Heart left ventricle (tissue), 16 donors: ENCODE results near the gene ADH5. TPM values are rescaled to one million over a fixed set of nuclear protein-coding genes. Genes with fewer than 3 reads are reported as not detected.

Source experiments
- ATAC-seq, 4 donors: fragments of 200-7000 bp; cut with Tn5 transposase; one replicate each; pipeline ENCODE4 v1.9.1; 2020 to 2022; ENCODE audit warnings: moderate library complexity in 4 of 4, mild to moderate bottlenecking in 3 of 4, moderate number of reproducible peaks in 1 of 4
- DNase-seq, 5 donors: peaks; one replicate each; pipeline ENCODE4 v3.0.0-alpha.2; 2020
- H3K27ac ChIP-seq, 12 donors: fragments of 200-600 bp; sonication (generic) in 4 of 12; one replicate each; pipeline versions ENCODE4 v1.5.0 to v1.8.0; 2016 to 2022; ENCODE audit warnings: mild to moderate bottlenecking in 2 of 12
- H3K27me3 ChIP-seq, 9 donors: fragments of 200-600 bp; sonication (generic) in 2 of 9; one replicate each; pipeline versions ENCODE4 v1.5.1 to v1.8.0; 2016 to 2022; ENCODE audit warnings: mild to moderate bottlenecking in 3 of 9
- H3K36me3 ChIP-seq, 9 donors: fragments of 200-600 bp; sonication (generic) in 2 of 9; one replicate each; pipeline versions ENCODE4 v1.5.0 to v1.8.0; 2018 to 2022; ENCODE audit warnings: mild to moderate bottlenecking in 2 of 9
- H3K4me1 ChIP-seq, 12 donors: fragments of 200-600 bp; sonication (generic) in 4 of 12; one replicate each; pipeline versions ENCODE4 v1.5.0 to v1.8.0; 2016 to 2022; ENCODE audit warnings: mild to moderate bottlenecking in 3 of 12
- H3K4me3 ChIP-seq, 12 donors: fragments of 200-600 bp; sonication (generic) in 4 of 12; one replicate each; pipeline versions ENCODE4 v1.5.0 to v1.8.0; 2017 to 2022; ENCODE audit warnings: mild to moderate bottlenecking in 9 of 12, moderate library complexity in 4 of 12
- H3K9me3 ChIP-seq, 12 donors: fragments of 200-600 bp; sonication (generic) in 4 of 12; one replicate each; pipeline versions ENCODE4 v1.5.0 to v1.8.0; 2016 to 2022; ENCODE audit warnings: mild to moderate bottlenecking in 1 of 12
- CTCF ChIP-seq, 12 donors: fragments of 200-600 bp; sonication (generic) in 4 of 12; IDR thresholded peaks; one replicate each; pipeline versions ENCODE4 v1.5.0 to v1.8.0; 2018 to 2022; ENCODE audit warnings: antibody characterized with exemption in 12 of 12, mild to moderate bottlenecking in 5 of 12
- POLR2A ChIP-seq, 2 donors: fragments of 450-650 bp; IDR thresholded peaks; one replicate each; pipeline ENCODE4 v1.6.1; 2017; ENCODE audit warnings: antibody characterized with exemption in 2 of 2, mild to moderate bottlenecking in 2 of 2, moderate library complexity in 2 of 2
- WGBS, 4 donors: extraction: QIAGEN DNeasy Blood & Tissue Kit in 2 of 4; methylation state at CpG; one replicate each; pipeline versions ENCODE4 v1.1.5 to v1.1.7; 2013 to 2018; 5-methylcytosine and 5-hydroxymethylcytosine counted together
- intact Hi-C, 10 donors: fragments of 100-400 bp; cut with DNase I; formaldehyde crosslinking; loops; one replicate each; pipeline versions ENCODE4 v1.11.1 to v1.14.2; 2022
- polyA plus RNA-seq, 2 donors: library from polyadenylated mRNA; stranded (reverse); fragments of 200-250 nt; gene quantifications; one replicate each; pipeline ENCODE4 v1.2.3, GENCODE V29; 2013
- total RNA-seq, 9 donors: library from RNA; depleted of rRNA in 2 of 9; stranded (reverse); fragments of >200 nt in 2 of 9; fragmentation: NEBNext Ultra II Directional in 3 of 9; extraction: Animal tissue kit (Norgen Biotek cat#: 25700) in 3 of 9; gene quantifications; one replicate each; pipeline versions ENCODE4 v1.1.0 to v1.2.4, GENCODE V29; 2016 to 2023
- donor health status: ischemic (EF 13 %, LVEDD 7.1; RV severe dilation, severe dysfunction).
- donor health status: healthy with polysubstance abuse.
- donor health status: DM: no; HTN: yes; CAD: no.
- donor health status: DM: no; HTN: no; CAD: no.
- donor health status: ischemic (EF 25% LVEDD 6.9; RV normal size, moderate dysfunction).
- donor health status: ischemic (EF 25% LVEDD 5.7; RV mildly dilated, moderate dysfunction).
- donor health status: healthy.
- donor health status: DM: yes; HTN: yes; CAD: no.
- donor health status: ischemic (EF 35%, LVEDD 5.7; RV mildly dilated, moderate dysfunction).
- donor health status: nonischemic (EF 11% LVEDD 7.7; RV severe dilation, severe dysfunction).
- donor health status: DM: yes; HTN: yes; CAD: no.
- donor health status: PGD.
- donor health status: ischemic (EF 29% LVEDD 5.4; RV normal size, mild dysfunction).
- donor health status: nonischemic (EF 23%, LVEDD 6.1; RV moderate dilation, normal function).

The ADH5 gene
- total and polyA plus RNA-seq, 11 donors: 104 to 246 (median 142) TPM

GRCh38 chr4:99134586-99134985 is 46.0 kb upstream of the ADH5 start:
- no peaks in the 10 kb centered on the region for H3K27me3 ChIP-seq
- WGBS, 4 donors: 67 to 96% (median 86%) methylated on average over 3 of the region's 3 CpGs
- no peaks in the 10 kb centered on the region for H3K9me3 ChIP-seq
- DNase-seq (no peak), ATAC-seq (no peak)
- H3K36me3 ChIP-seq: no peaks in the 10 kb centered on the region
- H3K4me3 ChIP-seq: no peak overlapping the region
- intact Hi-C loops: no loop called here
- H3K27ac ChIP-seq: no peak overlapping the region
- no peaks in the 10 kb centered on the region for H3K4me1 ChIP-seq
- no peak for TF ChIP-seq POLR2A (IDR thresholded peaks at IDR 0.05)
- TF ChIP-seq CTCF (IDR thresholded peaks at IDR 0.05): no peak

- TF ChIP-seq POLR2A (IDR thresholded peaks at IDR 0.05) (no peak), CTCF (IDR thresholded peaks at IDR 0.05) (no peak)
- Histone ChIP-seq H3K36me3 (no peaks in the 10 kb centered on the region), H3K4me1 (no peaks in the 10 kb centered on the region), H3K27ac (no peak overlapping the region), H3K4me3 (no peak overlapping the region), H3K9me3 (no peaks in the 10 kb centered on the region), H3K27me3 (no peaks in the 10 kb centered on the region)
- ATAC-seq (no peak), DNase-seq (no peak)
- WGBS, 4 donors: 45 to 79% (median 59%) methylated on average over 2 of the region's 2 CpGs
- intact Hi-C loops: no loop called here
Measured at GRCh38 chr4:99131378-99131777, 42.8 kb upstream of the ADH5 start.

GRCh38 chr4:99126376-99126775 is 37.8 kb upstream of the ADH5 start:
- TF ChIP-seq POLR2A (IDR thresholded peaks at IDR 0.05): no peak
- TF ChIP-seq CTCF (IDR thresholded peaks at IDR 0.05): no peak
- no peak overlapping the region for H3K27ac ChIP-seq
- no peaks in the 10 kb centered on the region for H3K4me1 ChIP-seq
- H3K27me3 ChIP-seq: no peaks in the 10 kb centered on the region
- WGBS, 4 donors: 45 to 69% (median 63%) methylated on average over 1 of the region's 1 CpG
- H3K9me3 ChIP-seq: no peaks in the 10 kb centered on the region
- ATAC-seq (no peak), DNase-seq (no peak)
- no peaks in the 10 kb centered on the region for H3K36me3 ChIP-seq
- intact Hi-C loops: loop anchor here in 1 of 10 donors (10.0 kb wide), 1 partner anchor 338 kb away; no protein-coding TSS in a partner anchor
- no peak overlapping the region for H3K4me3 ChIP-seq

- intact Hi-C loops: loop anchor here in 5 of 10 donors (2.0 to 10.0 kb wide), 4 partner anchors 284 to 344 kb away; no protein-coding TSS in a partner anchor
- H3K4me3 ChIP-seq: no peak overlapping the region
- no peaks in the 10 kb centered on the region for H3K36me3 ChIP-seq
- no peak for DNase-seq
- no peak overlapping the region for H3K27ac ChIP-seq
- 65 to 91% (median 85%) methylated on average over 4 of the region's 4 CpGs for WGBS, 4 donors
- H3K4me1 ChIP-seq: peaks cover 0 to 3% (median 0%) of the 10 kb centered on the region in 12 donors
- H3K27me3 ChIP-seq: no peaks in the 10 kb centered on the region
- no peaks in the 10 kb centered on the region for H3K9me3 ChIP-seq
- no peak for ATAC-seq
- no peak for TF ChIP-seq POLR2A (IDR thresholded peaks at IDR 0.05)
- TF ChIP-seq CTCF (IDR thresholded peaks at IDR 0.05): no peak
Measured at GRCh38 chr4:99121008-99121407, 32.4 kb upstream of the ADH5 start.
